ENCODE results near the gene AIFM3. TPM values are rescaled to one million over a fixed set of nuclear protein-coding genes. Genes with fewer than 3 reads are reported as not detected.

Gene AIFM3
- total RNA-seq, 1 donor from 2014 or later = 2.4 TPM

DNA sequence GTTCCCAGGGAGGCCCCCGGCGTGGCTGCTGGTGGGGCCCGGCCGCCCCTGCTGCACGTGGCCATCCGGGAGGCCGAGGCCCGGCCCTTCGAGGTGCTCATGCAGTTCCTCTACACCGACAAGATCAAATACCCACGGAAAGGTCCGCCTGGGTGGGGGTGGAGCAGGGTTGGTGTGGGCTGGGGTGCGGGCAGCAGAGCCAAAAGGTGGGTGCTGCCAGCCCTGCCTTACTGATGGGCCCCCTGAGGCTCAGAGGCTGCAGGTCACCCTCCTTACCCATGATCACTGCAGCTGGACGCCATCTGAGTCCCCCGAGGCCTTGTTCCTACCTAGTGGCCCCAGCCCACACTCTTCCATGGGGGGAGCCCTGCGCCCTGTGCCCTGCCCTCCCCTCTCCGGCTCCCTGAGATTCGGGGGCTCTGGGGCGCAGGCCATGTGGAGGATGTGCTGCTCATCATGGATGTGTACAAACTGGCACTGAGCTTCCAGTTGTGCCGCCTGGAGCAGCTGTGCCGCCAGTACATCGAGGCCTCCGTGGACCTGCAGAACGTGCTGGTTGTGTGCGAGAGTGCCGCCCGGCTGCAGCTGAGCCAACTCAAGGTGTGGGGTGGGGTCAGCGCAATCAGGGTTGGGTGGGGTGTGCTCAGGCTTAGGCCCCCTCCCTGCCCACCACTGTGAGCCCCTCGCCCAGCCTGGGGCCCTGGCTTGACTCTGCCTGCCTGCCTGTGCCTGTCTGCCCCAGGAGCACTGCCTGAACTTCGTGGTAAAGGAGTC lies 27.3 kb downstream of the AIFM3 start:
- Histone ChIP-seq H3K27me3 (ENCODE audit: control insufficient read depth, insufficient read depth, low read length) (no peaks in the 10 kb centered on the region), H3K4me3 (ENCODE audit: low read depth, low read length) (no peak overlapping the region), H3K36me3 (ENCODE audit: control insufficient read depth, insufficient read depth, low read length) (peaks cover 43% of the 10 kb centered on the region)
- TF ChIP-seq, protein P1, sequence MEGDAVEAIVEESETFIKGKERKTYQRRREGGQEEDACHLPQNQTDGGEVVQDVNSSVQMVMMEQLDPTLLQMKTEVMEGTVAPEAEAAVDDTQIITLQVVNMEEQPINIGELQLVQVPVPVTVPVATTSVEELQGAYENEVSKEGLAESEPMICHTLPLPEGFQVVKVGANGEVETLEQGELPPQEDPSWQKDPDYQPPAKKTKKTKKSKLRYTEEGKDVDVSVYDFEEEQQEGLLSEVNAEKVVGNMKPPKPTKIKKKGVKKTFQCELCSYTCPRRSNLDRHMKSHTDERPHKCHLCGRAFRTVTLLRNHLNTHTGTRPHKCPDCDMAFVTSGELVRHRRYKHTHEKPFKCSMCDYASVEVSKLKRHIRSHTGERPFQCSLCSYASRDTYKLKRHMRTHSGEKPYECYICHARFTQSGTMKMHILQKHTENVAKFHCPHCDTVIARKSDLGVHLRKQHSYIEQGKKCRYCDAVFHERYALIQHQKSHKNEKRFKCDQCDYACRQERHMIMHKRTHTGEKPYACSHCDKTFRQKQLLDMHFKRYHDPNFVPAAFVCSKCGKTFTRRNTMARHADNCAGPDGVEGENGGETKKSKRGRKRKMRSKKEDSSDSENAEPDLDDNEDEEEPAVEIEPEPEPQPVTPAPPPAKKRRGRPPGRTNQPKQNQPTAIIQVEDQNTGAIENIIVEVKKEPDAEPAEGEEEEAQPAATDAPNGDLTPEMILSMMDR (IDR thresholded peaks at IDR 0.05; ENCODE audit: insufficient read depth, low read length, severe bottlenecking) = no peak
- FAIRE-seq (no peak), DNase-seq (ENCODE audit: low read depth) (no peak)

DNA sequence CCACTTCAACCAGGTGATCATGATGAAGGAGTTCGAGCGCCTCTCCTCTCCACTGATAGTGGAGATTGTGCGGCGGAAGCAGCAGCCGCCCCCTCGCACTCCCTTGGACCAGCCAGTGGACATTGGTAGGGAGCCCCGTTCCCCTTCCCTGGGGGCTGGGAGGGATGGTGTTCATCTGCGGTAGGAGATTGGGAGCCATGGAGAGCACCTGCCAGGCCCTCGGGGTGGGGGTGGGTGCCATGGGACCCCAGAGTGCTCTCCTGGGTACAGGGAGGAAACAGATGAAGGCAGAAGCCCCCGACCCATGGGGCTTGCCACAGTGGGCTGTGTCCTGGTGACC lies 27.8 kb downstream of the AIFM3 start:
- TF ChIP-seq, protein P1 (IDR thresholded peaks at IDR 0.05; ENCODE audit: insufficient read depth, low read length, severe bottlenecking) = no peak
- H3K36me3 ChIP-seq (ENCODE audit: control insufficient read depth, insufficient read depth, low read length) = peaks cover 46% of the 10 kb centered on the region
- H3K27me3 ChIP-seq (ENCODE audit: control insufficient read depth, insufficient read depth, low read length) = no peaks in the 10 kb centered on the region
- DNase-seq (ENCODE audit: low read depth) (no peak), FAIRE-seq (no peak)
- no peak overlapping the region for H3K4me3 ChIP-seq (ENCODE audit: low read depth, low read length)

DNA sequence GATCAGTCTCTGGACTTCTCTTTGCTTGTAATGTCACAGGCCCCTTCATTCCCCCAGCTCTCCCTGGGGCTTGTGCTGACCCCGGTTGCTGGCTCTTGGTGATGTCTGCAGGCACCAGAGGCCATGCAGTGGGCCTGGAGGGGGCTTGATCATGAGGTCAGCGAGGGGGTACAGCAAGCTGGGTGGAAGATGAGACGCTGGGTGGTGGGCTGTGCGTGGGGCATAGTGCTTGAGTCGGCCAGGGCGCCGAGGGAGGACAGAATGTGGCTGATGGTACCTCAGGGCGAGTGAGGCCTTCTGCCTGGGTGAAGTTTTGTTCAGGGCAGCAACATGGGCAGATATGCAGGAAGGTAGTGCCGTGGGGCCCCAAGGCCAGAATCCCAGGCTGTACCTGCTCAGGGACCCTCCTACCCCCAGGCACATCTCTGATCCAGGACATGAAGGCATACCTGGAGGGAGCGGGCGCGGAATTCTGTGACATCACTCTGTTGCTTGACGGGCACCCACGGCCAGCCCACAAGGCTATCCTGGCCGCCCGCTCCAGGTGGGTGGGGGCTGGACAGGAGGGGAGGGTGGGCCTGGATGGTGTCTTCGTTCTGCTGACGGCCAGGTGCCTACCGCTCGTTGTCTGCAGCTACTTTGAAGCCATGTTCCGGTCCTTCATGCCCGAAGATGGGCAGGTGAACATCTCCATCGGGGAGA lies 28.4 kb downstream of the AIFM3 start:
- FAIRE-seq (no peak), DNase-seq (ENCODE audit: low read depth) (no peak)
- peaks cover 46% of the 10 kb centered on the region for H3K36me3 ChIP-seq (ENCODE audit: control insufficient read depth, insufficient read depth, low read length)
- no peaks in the 10 kb centered on the region for H3K27me3 ChIP-seq (ENCODE audit: control insufficient read depth, insufficient read depth, low read length)
- no peak overlapping the region for H3K4me3 ChIP-seq (ENCODE audit: low read depth, low read length)
- TF ChIP-seq, protein P1 (IDR thresholded peaks at IDR 0.05; ENCODE audit: insufficient read depth, low read length, severe bottlenecking) = no peak

DNA sequence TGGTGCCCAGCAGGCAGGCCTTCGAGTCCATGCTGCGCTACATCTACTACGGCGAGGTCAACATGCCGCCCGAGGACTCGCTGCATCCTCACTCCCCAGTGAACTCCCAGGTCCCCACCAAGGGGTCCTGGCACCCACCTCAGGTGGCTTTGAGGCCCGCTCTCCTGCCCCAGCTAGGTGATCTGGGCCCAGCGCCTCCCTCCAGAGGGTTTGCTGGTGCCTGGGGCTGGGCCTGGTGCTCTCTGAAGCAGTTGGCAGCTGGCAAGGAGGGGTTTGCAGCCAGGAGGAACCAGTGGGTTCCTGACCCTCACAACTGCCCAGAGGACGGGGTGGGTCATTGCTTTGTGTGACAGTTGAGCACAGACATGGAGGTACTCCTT lies 29.0 kb downstream of the AIFM3 start:
- no peak for FAIRE-seq
- Histone ChIP-seq H3K27me3 (ENCODE audit: control insufficient read depth, insufficient read depth, low read length) (no peaks in the 10 kb centered on the region), H3K36me3 (ENCODE audit: control insufficient read depth, insufficient read depth, low read length) (peaks cover 42% of the 10 kb centered on the region), H3K4me3 (ENCODE audit: low read depth, low read length) (no peak overlapping the region)
- no peak for DNase-seq (ENCODE audit: low read depth)
- TF ChIP-seq, protein P1 (IDR thresholded peaks at IDR 0.05; ENCODE audit: insufficient read depth, low read length, severe bottlenecking) = no peak

DNA sequence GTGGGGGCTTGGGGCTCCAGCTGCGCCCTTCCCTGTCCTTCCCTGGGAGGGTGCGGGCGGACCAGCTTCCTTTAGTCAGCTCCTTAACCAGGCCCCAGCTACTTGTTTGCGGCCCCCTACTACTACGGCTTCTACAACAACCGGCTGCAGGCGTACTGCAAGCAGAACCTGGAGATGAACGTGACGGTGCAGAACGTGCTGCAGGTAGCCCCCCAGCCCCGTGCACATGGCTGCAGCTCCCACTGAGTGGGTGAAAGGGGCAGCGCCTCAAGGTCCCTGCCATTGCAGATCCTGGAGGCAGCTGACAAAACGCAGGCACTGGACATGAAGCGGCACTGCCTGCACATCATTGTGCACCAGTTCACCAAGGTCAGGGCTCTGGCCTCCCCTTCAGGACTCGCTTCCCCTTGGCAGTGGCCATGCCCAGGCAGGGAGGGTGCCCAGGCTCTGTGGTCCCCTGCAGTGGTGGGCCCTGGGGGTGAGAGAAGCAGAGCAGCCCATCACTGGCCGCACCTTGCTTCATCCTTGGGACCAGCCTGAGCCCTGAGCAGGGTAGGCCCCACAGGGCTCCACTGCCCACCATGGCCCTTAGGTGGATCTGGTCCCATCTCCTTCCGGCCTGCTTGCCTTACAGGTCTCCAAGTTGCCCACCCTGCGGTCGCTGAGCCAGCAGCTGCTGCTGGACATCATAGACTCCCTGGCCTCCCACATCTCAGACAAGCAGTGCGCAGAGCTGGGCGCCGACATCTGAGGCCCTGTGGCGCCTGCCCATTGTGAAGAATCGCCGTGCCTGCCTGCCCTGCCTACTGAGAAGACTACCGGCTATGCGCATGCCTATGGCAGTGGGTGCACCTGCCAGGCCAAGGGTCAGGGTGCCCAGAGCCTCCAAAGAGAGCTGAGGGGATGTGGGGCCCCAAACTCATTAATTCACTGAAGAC lies 29.8 kb downstream of the AIFM3 start:
- TF ChIP-seq, protein P1 (IDR thresholded peaks at IDR 0.05; ENCODE audit: insufficient read depth, low read length, severe bottlenecking) = no peak
- H3K4me3 ChIP-seq (ENCODE audit: low read depth, low read length) = no peak overlapping the region
- H3K36me3 ChIP-seq (ENCODE audit: control insufficient read depth, insufficient read depth, low read length) = peaks cover 35% of the 10 kb centered on the region
- DNase-seq (ENCODE audit: low read depth) = no peak
- no peak for FAIRE-seq
- H3K27me3 ChIP-seq (ENCODE audit: control insufficient read depth, insufficient read depth, low read length) = no peaks in the 10 kb centered on the region
